H7 (cell line): Measurements from ENCODE around the gene SGCD. TPM values are rescaled to one million over a fixed set of nuclear protein-coding genes. Genes with fewer than 3 reads are reported as not detected.

Experiments
- DNase-seq: peaks from one replicate; pipeline ENCODE4 v3.0.0; 2012
- H3K27me3 ChIP-seq: 2 replicates; pipeline ENCODE4 v1.6.0; 2011; ENCODE audit warnings: mild to moderate bottlenecking, low read length; ENCODE audit not compliant: control insufficient read depth, insufficient read depth
- H3K36me3 ChIP-seq: replicated peaks from 2 replicates; pipeline ENCODE4 v1.5.1; 2011; ENCODE audit warnings: low read length; ENCODE audit not compliant: control insufficient read depth, insufficient read depth
- H3K4me3 ChIP-seq: 2 replicates; pipeline ENCODE4 v1.5.1; 2011; ENCODE audit warnings: low read depth, mild to moderate bottlenecking, control low read depth, low read length, moderate library complexity; ENCODE audit not compliant: insufficient read depth
- total RNA-seq: library from RNA; depleted of rRNA; stranded (reverse); fragments of >200 nt; shearing (Covaris generic); gene quantifications from 2 replicates; pipeline ENCODE4 v1.2.3, GENCODE V29; 2014

The SGCD gene
- total RNA-seq, 1 experiment from 2014 or later = not detected

GRCh38 chr5:156475182-156476157 lies 148.5 kb downstream of the SGCD start:
- H3K36me3 ChIP-seq = no peaks in the 10 kb centered on the region
- H3K27me3 ChIP-seq = no peaks in the 10 kb centered on the region
- no peak overlapping the region for H3K4me3 ChIP-seq
- DNase-seq = peak; percentile 7

DNA sequence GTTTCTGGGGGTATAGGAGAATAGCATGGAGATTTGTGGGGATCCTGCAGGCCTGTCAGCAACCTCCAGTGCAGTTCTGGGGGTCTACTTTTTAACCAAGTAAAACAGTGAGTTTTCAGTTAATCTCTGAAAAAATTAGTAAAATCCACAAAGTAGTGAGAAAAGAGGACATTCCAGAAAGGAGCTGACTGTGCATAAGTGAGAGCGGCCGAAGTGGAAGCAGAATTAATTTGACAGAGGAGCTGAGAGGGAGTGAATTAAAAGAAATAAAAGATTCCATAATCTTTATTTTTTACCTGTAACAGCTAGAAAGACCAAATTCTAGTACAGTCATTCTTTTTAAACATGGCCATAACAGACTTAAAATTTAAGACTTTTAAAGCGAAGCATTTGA lies 149.2 kb downstream of the SGCD start:
- Histone ChIP-seq H3K36me3 (no peaks in the 10 kb centered on the region), H3K4me3 (no peak overlapping the region), H3K27me3 (no peaks in the 10 kb centered on the region)
- DNase-seq = no peak

GRCh38 chr5:156476678-156477077 lies 149.7 kb downstream of the SGCD start:
- H3K27me3 ChIP-seq = no peaks in the 10 kb centered on the region
- H3K4me3 ChIP-seq = no peak overlapping the region
- DNase-seq = no peak
- H3K36me3 ChIP-seq = no peaks in the 10 kb centered on the region

DNA sequence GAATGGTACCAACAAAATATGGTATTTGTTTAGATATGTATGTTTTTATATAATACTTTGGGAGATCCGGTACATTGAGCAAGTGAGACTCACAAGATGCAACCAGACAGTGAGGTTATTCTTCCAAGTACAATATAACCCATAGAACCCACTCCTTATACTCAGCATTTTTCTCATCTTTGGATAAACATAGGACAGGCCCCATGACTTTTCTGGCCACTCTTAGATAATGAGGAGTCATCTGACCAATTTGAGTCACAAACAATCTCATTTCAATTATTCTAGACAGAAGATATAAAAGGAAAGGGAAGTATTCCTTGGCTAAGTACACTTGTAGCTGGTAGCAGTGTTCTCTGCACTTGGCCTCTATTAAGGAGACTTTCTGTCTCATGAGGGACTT lies 150.2 kb downstream of the SGCD start:
- Histone ChIP-seq H3K4me3 (no peak overlapping the region), H3K27me3 (no peaks in the 10 kb centered on the region), H3K36me3 (no peaks in the 10 kb centered on the region)
- DNase-seq = no peak

- H3K4me3 ChIP-seq = no peak overlapping the region
- DNase-seq = no peak
- H3K36me3 ChIP-seq = no peaks in the 10 kb centered on the region
- H3K27me3 ChIP-seq = no peaks in the 10 kb centered on the region
These were observed 152.9 kb downstream of the SGCD start for GRCh38 chr5:156479849-156480248.

GRCh38 chr5:156481741-156482140 lies 154.8 kb downstream of the SGCD start:
- no peak overlapping the region for H3K4me3 ChIP-seq
- H3K27me3 ChIP-seq = no peaks in the 10 kb centered on the region
- no peaks in the 10 kb centered on the region for H3K36me3 ChIP-seq
- no peak for DNase-seq

DNA sequence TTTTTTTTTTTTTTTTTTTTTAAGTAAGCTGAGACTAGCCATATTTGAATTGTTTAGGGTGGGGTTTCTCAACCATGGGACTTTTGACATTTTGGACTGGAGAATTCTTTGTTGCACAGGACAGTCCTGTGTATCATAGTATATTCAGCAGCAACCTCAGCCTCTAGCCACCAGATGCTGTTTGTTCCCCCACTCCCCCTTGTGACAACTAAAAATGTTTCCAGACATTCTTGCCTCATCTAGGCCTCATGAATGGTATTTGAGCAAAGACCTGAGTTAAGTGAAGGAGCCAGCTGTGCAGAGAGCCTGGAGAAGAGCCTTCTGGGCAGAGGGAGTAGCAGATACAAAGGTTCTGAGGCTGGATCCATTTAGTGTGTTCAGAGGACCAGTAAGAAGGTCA lies 155.9 kb downstream of the SGCD start:
- H3K27me3 ChIP-seq = no peaks in the 10 kb centered on the region
- no peak overlapping the region for H3K4me3 ChIP-seq
- no peak for DNase-seq
- no peaks in the 10 kb centered on the region for H3K36me3 ChIP-seq

DNA sequence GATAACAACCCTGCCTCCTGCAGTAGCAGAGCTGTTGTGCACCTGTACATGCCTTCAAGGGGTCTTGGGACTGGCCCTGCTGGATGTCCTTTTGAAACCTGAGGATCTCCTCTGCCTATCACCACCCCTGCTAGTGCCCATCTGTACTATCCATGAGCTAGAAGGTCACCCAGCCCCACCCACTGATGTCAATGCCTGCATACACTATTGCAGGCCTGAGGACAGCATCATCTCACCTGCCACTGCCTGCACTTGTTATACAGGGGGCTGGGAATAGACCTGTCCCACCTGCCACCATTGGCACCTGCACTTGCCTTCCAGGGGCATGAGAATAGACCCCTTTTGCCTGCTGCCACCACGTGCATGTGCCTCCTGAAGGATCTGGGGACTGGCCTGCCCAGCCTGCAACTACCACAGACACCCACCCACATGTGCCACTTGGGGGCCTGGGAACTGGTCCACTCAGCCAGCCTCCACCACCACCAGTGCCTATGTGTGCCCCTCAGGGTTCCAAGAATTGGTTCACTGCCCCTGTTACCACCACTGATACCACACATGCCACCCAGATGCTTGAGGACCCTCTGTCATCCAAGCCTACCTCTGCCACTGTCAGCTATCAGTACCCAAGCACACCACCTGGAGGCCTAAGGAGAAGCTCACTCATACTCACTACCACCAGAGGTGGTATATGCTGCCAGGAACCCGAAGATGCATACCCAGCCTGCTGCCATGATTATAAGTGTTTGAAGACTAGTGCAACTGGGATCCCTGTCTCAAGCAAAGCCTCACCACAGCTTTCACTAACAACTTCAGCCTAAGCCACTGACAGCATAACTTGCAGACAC lies 159.7 kb downstream of the SGCD start:
- no peaks in the 10 kb centered on the region for H3K36me3 ChIP-seq
- H3K27me3 ChIP-seq = no peaks in the 10 kb centered on the region
- no peak for DNase-seq
- H3K4me3 ChIP-seq = no peak overlapping the region

DNA sequence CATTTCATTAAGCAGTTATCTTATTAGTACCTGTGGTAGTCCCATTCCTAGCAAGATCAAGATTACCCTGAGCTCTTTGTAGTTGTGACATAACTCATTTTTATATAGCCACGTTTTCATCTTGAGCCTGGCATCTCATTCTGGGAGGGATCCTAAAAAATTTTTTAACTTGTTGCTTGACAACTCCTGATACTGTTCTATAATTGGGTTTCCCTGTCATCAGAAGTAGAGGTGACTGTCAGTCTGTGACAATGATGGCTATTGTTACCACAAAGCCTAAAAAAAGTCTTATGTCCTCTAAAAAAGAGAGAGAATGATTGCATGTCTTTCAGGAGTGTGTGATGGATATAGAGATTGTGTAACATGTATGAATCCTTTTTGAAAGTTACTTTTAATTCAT lies 164.8 kb downstream of the SGCD start:
- no peak for DNase-seq
- H3K27me3 ChIP-seq = no peaks in the 10 kb centered on the region
- no peaks in the 10 kb centered on the region for H3K36me3 ChIP-seq
- no peak overlapping the region for H3K4me3 ChIP-seq

- H3K36me3 ChIP-seq = no peaks in the 10 kb centered on the region
- no peak for DNase-seq
- H3K4me3 ChIP-seq = no peak overlapping the region
- no peaks in the 10 kb centered on the region for H3K27me3 ChIP-seq
These were observed 169.3 kb downstream of the SGCD start for GRCh38 chr5:156496291-156496690.

DNA sequence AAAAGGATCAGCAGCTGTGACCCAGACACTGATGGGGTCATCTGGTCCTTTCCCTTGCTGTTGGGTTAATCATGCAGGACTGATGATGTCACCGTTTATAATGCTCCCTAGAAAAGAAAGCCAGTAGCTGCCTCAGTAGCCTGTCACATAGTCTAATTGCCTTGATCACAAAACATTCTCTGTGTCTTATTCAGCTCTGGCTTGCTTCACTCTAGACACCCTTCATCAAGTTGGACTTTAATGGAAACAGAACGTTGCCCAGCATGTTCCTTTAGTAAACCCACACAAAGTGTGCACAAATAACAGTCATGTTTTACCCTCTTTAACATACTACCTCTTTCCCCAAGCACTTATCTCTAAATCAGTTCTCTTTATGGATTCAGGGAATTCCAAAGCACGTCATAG lies 170.8 kb downstream of the SGCD start:
- Histone ChIP-seq H3K27me3 (no peaks in the 10 kb centered on the region), H3K36me3 (no peaks in the 10 kb centered on the region), H3K4me3 (no peak overlapping the region)
- DNase-seq = no peak

DNA sequence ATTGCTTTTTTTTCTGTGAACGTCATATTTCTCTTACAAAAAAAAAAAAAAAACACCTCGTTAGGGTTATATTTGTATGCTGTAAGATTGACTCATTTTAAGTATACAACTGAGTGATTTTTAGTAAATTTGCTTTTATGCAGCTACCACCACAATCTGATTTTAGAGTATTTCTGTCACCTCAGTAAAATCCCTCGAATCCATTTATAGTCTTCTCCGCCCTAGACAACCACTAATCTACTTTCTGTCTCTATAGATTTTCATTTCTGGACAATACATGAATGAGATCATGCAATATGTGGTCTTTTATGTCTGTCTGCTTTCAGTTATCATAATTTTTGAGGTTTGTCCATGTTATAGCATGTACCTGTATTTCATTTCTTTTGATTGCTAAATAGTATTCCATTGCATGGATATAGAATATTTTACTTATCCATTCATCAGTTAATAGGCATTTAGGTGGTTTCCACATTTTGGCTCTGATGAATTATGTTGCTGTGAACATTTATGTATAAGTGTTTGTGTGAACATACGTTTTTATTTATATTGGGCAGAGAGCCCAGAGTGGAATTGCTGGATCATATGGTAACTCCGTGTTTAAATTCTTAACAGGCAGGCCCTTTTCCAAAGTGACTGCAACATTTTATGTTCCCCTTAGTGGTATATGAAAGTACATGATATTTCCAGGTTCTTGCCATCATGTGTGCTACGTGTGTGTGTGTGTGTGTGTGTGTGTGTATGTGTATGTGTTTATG lies 171.4 kb downstream of the SGCD start:
- Histone ChIP-seq H3K36me3 (no peaks in the 10 kb centered on the region), H3K27me3 (no peaks in the 10 kb centered on the region), H3K4me3 (no peak overlapping the region)
- DNase-seq = no peak

DNA sequence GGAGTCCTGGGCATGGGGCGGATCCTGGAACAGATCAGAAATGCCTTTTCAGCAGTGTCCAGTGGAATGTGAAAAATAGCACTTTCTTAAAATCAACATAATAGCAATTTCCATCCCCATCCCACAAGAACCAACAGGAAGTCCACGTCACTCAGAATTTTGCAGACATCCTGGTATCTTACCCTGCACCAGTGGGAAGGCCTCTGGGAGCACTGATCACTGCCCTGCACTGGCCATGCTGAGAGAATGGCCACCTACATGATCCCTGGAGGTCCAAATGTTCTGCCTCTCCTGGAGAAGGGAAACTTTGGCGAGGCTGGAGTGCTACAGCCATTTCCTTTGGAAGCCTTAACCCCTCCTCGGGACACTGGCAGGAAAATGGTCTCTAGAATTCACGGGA lies 173.8 kb downstream of the SGCD start:
- no peak overlapping the region for H3K4me3 ChIP-seq
- DNase-seq = no peak
- no peaks in the 10 kb centered on the region for H3K27me3 ChIP-seq
- H3K36me3 ChIP-seq = no peaks in the 10 kb centered on the region

GRCh38 chr5:156505101-156505500 lies 178.1 kb downstream of the SGCD start:
- H3K36me3 ChIP-seq = no peaks in the 10 kb centered on the region
- no peak overlapping the region for H3K4me3 ChIP-seq
- H3K27me3 ChIP-seq = no peaks in the 10 kb centered on the region
- DNase-seq = no peak
